DMS153 (cell line): ENCODE measurements around the gene COQ7.

ENCODE experiments used
- DNase-seq: peaks from one replicate; lab custom pipeline; 2025; lab: John Stamatoyannopoulos, UW

The COQ7 gene

DNA sequence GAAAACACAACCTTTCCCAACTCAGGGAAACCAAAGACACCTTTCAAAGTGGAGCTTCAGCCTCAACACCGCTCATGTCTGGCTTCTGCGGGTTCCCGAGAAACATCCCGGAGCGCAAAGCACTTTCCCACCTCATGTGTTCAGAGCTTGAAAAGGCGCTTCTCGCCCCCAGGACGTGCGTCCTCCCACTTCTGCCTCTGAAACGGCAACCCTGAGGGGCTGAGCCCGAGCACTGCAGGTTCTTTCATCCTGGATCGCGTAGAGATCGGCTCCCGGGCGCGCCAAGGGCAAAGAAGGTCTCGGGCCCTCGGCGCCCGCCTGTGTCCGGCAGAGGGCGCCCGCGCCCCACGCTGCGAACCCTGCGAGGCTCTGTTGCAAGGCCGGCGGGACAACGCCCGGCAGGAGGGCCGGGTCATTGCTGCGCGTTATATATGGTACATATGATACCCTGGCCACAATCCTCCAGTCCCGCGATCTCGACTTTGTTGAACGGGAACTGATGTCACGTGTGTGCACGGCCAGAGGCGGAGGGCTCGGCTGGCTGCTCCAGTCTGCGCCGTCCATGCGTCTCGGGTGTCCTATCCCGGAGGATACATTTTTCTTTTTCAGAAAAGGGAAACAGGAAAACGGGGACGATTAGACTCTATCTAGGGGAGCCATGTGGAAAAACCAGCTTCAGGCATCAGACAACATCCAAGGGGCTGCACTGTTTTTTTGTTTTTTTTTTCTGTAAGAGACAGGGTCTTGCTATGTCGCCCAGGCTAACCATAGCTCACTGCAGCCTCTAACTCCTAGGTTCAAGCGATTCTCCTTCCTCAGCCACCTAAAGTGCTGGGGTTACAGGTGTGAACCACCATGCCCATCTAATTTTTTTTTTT lies 19.1 kb downstream of the COQ7 start:
- peak; percentile 89 for DNase-seq

GRCh38 chr16:19088341-19088916 lies 21.0 kb downstream of the COQ7 start:
- no peak for DNase-seq

- no peak for DNase-seq
Measured at GRCh38 chr16:19089410-19089955, 22.1 kb downstream of the COQ7 start.

DNA sequence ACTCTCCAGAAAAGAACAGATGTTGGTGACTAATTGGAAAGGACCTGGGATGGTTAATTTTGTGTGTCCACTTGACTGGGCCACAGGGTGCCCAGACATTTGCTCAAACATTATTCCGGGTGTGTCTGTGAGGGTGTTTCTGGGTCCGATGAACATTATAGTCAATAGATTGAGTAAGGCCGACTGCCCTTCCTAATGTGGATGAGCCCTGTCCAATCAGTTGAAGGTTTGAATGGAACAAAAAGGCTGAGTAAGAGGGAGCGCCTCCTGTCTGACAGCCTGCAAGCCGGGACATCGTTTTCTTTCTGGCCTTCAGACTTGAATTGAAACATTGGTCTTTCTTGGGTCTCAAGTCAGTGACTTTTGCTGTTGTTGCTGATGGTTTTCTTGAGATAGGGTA lies 23.5 kb downstream of the COQ7 start:
- DNase-seq, result no peak

DNA sequence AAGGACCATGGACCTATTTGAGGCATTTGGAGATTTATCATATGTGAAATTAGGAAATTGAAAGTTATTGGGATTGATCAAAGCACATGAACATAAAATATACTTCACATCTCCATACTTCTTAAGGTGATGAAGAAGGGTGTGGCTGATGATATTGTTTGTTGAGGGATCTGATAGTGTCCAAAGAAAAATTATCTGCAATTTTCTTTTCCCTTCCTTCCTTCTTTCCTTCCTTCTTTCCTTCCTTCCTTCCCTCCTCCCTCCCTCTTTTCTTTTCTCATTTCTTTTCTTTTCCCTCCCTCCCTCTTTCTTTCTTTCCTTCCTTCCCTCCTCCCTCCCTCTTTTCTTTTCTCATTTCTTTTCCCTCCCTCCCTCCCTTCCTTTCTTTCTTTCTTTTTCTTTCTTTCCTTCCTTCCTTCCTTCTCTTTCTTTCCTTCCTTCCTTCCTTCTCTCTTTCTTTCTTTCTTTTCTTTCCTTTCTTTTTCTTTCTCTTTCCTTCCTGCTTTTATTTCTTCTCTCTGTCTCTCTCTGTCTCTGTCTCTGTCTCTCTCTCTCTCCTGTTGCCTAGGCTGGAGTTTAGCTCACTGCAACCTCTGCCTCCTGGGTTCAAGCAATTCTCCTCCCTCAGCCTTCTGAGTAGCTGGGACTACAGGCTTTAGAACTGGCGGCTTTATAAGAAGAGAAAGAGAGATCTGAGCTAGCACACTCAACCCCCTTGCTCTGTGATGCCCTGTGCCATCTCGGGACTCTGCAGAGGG lies 25.4 kb downstream of the COQ7 start:
- no peak for DNase-seq

DNA sequence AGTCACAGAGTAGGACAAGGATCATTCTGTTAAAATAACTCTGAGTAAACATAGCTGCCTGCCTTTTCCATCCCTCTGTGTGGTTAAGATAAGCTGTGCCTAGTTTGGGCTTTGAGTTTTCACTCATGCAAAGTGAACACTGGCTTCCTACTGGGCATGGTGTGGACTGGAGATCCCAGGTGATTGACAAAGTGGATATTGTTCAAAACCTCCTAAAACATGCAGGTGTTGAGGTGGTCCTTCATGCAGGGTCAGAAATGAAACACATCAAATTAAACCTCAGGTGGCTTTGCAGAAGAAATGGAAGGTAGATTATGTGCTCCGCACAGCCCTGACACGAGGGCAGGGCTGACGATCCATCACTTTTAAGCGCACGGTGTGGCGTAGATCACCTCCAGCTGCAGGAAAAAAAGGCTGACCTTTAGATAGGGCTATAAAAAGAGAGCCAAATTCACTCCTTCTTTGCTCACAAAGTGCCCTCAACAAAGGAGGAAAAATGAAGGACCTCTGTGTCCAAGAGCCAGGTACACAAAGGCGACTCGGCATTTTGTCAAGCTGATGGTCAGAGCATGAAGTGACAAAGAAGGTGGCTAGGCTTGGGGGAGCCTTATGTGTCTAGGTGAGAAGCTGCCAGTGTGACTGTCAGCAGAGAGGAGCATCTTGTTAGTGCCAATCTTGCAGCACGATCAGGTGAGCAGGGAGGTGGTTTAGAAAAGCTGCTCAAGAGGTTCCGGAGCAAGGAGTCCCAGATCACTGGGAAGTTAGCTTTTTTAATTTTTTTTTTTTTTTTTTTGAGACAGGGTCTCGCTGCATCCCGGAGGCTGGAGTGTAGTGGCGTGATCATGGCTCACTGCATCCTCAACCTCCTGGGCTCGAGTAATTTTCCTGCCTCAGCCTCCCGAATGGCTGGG lies 26.5 kb downstream of the COQ7 start:
- DNase-seq, result no peak

DNA sequence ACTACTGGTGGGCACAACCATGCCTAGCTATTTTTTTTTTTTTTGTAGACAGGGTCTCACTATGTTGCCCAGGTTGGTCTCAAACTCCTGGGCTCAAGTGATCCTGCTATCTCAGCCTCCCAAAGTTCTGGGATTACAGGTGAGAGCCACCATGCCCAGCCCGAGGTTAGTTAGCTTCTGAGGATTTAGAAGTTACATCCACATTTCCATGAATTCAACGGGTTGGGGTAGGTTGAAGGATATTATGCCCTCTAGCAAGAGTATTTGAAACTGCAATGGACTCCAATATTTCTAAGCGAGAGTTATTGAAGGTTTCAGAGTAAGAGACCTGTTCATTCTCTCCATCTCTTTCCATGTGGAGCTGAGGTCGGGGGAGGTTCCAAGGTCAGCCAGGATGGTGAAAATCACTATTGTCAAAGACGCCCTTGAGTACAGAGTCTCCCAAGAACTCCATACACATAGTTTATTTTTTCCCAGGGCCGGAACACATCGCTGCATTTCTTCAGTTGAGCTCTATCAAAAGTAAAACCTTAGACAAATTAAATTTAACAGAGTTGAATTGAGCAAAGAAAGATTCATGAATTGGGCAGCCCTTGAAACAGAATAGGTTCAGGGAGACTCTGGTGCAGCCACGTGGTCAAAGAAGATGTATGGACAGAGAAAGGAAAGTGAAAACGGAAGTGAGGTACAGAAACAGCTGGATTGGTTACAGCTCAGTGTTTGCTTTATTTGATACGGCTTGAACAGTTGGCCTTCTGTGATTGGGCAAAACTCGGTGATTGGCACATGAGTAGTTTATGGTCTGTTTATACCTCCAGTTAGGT lies 27.3 kb downstream of the COQ7 start:
- no peak for DNase-seq

GRCh38 chr16:19095654-19096053 lies 28.2 kb downstream of the COQ7 start:
- no peak for DNase-seq

DNA sequence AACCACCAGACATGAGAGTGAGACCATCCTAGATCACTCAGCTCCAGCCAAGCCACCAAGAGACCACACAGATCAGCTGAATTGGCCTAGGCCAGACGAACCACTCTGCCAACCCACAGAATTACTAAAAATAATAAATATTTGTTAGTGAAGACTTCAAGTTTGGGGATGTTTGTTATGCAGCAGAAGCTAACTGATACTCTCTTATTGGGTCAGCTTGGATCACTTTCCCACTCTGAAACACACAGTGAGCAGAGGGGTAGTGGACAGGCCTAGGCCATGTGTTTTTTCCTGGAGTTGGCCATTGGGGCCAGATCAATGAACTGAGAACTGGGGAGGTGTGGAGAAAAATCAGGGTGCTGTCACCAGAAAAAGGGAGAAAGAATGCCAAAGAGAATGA lies 30.8 kb downstream of the COQ7 start:
- DNase-seq, result no peak

GRCh38 chr16:19102187-19102872 lies 34.9 kb downstream of the COQ7 start:
- peak; percentile 19 for DNase-seq

GRCh38 chr16:19104607-19105006 lies 37.2 kb downstream of the COQ7 start:
- no peak for DNase-seq

DNA sequence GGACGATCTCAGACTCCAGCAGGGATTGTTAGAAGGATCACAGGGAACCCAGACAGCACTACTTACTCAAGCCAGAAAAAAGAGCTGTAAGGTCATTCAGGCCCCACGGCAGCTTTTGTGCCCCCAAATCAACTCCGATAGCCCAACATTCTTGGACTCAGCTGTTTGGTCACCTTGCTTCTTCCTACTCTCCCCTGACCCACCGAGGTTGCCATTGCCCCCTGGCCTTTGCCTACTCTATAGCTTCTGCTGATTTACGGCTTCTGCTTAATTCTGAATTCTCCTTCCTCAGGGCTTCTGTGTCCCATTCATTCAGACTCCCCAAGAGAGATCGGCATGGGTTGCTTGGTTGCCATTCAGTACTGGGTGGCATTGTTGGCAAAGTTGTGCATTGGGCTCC lies 37.7 kb downstream of the COQ7 start:
- no peak for DNase-seq

DNA sequence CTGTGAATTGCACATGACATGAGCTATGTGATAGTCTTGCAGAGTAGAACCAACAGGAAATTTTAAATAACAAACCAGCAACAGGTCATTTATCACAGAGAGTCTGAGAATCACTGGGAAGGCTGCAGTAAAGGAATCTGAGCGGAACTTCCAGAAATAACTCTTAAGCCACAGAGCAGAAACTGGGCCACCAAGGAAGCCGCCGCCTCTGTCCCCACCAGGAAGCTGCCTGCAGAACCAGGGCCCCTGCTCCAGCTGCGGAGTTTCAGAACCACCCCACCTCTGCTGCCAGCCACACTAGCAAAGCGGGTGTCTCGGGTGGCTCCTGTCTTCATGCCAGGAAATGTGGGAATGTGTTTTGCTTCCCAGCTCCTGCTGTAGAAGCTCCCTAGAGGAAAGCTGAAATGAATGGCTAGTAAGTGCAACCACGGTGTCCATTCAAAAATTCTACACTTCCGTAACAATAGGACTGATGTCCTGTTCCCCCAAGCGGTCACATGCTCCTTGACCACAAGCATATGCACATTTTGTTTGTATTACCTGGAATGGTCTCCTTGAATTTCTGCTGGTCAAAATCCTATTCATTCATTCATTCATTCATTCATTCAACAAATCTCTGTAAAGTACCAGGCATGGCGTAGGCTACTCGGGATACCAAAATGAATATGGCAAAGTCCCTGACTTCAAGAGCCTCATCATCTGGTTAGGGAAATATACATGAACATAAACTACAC lies 38.6 kb downstream of the COQ7 start:
- no peak for DNase-seq

DNA sequence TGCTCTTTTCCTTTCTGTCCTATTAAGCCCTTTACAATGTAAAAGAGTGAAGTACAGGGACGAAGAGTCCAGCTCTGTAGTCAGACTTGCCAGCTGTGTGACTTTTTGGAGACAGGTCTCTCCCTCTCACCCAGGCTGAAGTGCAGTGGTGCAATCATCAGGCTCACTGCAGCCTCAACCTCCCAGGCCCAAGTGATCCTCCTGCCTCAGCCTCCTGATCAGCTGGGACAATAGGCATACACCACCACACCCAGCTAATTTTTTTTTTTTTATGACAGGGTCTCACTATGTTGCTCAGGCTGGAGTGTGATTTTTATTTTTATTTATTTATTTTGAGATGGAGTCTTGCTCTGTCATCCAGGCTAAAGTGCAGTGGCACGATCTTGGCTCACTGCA lies 39.2 kb downstream of the COQ7 start:
- DNase-seq, result no peak

DNA sequence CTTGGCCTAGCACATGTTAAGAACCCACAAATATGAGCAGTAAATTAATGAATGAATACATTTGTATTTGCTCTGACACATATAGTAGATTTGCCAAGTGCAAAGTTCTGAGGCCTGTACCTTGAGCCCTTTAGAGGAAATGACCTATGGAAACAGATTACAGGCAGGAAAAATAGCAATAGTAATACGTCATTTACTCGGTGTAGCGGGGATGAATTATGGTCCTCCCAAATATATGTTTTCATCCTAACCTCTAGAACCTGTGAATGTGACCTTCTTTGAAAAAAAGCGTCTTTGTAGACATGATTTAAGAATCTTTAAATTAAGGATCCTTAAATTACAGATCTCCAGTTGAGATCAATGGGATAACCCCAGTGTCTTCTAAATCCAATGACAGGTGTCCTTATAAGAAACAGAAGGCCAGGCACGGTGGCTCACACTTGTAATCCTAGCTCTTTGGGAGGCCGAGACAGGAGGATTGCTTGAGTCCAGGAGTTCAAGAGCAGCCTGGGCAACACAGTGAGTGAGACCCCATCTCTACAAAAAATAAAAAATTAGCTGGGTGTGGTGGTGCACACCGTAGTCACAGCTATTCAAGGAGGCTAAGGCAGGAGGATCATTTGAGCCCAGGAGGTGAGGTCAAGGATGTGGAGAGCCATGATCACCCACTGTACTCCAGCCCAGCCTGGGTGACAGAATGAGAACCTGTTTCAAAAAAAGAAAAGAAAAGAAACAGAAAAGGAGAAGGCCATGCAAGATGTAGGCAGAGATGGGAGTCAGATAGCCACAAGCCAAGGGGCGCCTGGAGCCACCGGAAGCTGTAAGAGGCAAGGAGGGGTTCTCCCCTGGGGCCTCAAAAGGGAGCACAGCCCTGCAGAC lies 41.2 kb downstream of the COQ7 start:
- DNase-seq, result no peak

DNA sequence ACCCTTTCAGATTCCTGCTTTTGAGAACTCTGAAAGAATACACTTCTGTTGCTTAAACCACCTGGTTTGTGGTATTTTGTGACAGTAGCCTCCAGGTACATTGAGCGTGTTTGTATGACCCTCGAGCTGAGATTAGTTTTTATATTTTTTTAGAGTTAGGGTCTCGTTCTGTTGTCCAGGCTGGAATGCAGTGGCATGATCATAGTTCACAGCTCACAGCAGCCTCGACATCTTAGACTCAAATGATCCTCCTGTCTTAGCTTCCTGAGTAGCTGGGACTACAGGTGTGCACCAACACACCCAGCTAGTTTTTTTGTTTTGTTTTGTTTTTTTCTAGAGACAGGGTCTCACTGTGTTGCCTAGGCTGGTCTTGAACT lies 41.9 kb downstream of the COQ7 start:
- no peak for DNase-seq

DNA sequence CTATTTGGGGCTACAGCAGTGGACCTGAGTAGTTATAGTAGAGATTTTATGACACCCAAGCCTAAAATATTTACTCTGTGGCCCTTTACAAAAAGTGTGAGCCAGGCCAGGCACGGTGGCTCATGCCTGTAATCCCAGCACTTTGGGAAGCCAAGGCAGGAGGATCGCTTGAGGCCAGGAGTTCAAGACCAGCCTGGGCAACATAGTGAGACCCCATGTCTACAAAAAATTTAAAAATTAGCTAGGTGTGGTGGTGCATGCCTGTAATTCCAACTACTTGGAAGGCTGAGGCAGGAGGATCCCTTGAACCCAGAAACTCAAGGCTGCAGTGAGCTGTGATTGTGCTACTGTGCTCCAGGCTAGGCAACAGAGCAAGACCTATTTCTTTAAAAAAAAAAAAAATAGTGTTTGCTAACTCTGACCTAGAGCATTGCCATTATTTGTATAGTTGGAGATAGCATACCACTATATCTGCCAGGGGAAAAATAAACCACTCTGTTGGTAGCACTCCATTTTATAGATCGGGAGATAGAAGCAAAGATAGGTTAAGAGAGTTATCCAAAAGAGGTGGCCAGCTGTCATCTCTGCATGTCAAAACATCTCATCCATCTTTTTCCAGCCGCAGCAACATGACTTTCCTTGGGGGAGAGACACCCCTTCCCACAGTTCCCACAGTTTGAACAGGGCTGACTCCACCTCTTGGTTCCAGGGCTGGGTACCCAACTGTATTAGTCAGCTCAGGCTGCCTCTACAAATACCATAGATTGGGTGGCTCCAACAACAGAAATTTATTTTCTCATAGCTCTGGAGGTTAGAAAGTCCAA lies 43.3 kb downstream of the COQ7 start:
- DNase-seq, result no peak

DNA sequence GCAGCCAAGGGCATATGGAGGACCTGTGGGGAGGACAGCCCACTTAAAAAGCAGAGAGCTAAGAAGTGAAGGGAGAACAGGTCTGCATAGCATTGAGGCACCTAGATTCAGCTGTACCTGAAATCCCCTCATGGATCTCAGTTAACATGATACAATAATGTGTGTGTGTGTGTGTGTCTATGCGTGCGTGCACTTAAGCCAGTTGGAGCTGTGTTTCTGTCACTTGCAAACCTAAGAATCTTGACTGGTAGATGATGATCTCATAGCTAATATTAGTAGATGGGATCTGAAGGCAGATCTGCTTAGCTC lies 44.6 kb downstream of the COQ7 start:
- no peak for DNase-seq
